HCT116 (cell line): ENCODE data around the gene ASGR1.

Experiments used
- CEBPB ChIP-seq: IDR thresholded peaks from 2 replicates; pipeline ENCODE4 v1.6.1; 2012; ENCODE audit warnings: low read depth
- ELF1 ChIP-seq: IDR thresholded peaks from 2 replicates; pipeline ENCODE4 v1.6.1; 2012; ENCODE audit warnings: low read depth, borderline replicate concordance
- EZH2 ChIP-seq: fragments of 200-600 bp; sonication (generic); IDR thresholded peaks from 2 replicates; pipeline ENCODE4 v1.6.1; 2017; ENCODE audit warnings: antibody characterized with exemption, mixed run types
- EZH2phosphoT487 ChIP-seq: fragments of 200-600 bp; IDR thresholded peaks from 2 replicates; pipeline ENCODE4 v1.6.1; 2018; ENCODE audit warnings: antibody characterized with exemption, borderline replicate concordance
- JUND ChIP-seq: IDR thresholded peaks from 2 replicates; pipeline ENCODE4 v1.6.1; 2012
- POLR2A ChIP-seq: IDR thresholded peaks from 2 replicates; pipeline ENCODE4 v1.7.0; 2011; ENCODE audit warnings: borderline replicate concordance; ENCODE audit not compliant: insufficient read depth, insufficient read length; ENCODE audit errors: extremely low read depth
- POLR2AphosphoS5 ChIP-seq: IDR thresholded peaks from 2 replicates; pipeline ENCODE4 v1.6.1; 2011; ENCODE audit warnings: mild to moderate bottlenecking, low read depth, low read length, moderate library complexity
- SP1 ChIP-seq: IDR thresholded peaks from 2 replicates; pipeline ENCODE4 v1.6.1; 2012; ENCODE audit warnings: low read depth
- ZNF274 ChIP-seq: fragments of 200-500 bp; sonication (Bioruptor generic); IDR thresholded peaks from 2 replicates; pipeline ENCODE4 v1.6.1; 2014; ENCODE audit warnings: mild to moderate bottlenecking, low read depth, low read length, inconsistent platforms
- TF ChIP-seq, protein P1 (sequence below), 3 experiments: fragments of 200-600 bp in 1 of 3; sonication (generic) in 1 of 3; IDR thresholded peaks in 2 of 3; conservative IDR thresholded peaks in 1 of 3; 2 replicates each; pipeline ENCODE4 v1.5.1; 2012 to 2017; ENCODE audit warnings: low read depth in 2 of 3, low read length in 2 of 3, antibody characterized with exemption in 1 of 3, borderline replicate concordance in 1 of 3, control low read depth in 1 of 3, mild to moderate bottlenecking in 1 of 3, mixed read lengths in 1 of 3, mixed run types in 1 of 3, moderate library complexity in 1 of 3; ENCODE audit not compliant: insufficient read depth in 1 of 3
- TF ChIP-seq, protein P2 (sequence below): IDR thresholded peaks from 2 replicates; pipeline ENCODE4 v1.6.1; 2012
- TF ChIP-seq, protein P3 (sequence below): IDR thresholded peaks from 2 replicates; pipeline ENCODE4 v1.6.1; 2011; ENCODE audit warnings: mild to moderate bottlenecking, low read length, moderate library complexity; ENCODE audit not compliant: insufficient replicate concordance; ENCODE audit errors: extremely low read depth

DNA sequence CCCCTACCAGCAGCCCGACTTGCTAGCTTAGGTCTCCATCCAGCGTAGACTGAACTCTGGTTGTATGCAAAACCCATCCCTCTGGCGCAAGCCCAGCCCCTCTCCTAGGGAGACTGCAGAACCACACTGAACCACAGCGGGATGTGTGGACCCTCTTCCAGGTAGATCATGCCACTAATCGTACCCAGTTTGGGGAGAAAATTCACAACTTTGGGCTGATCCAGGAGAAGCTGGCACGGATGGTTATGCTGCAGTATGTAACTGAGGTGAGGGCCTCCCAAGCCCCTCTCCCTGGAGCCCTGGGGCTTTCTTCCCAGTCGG is 43.8 kb upstream of the ASGR1 start:
- TF ChIP-seq ELF1 = no peak
- no peak for TF ChIP-seq ZNF274
- TF ChIP-seq, protein P1, sequence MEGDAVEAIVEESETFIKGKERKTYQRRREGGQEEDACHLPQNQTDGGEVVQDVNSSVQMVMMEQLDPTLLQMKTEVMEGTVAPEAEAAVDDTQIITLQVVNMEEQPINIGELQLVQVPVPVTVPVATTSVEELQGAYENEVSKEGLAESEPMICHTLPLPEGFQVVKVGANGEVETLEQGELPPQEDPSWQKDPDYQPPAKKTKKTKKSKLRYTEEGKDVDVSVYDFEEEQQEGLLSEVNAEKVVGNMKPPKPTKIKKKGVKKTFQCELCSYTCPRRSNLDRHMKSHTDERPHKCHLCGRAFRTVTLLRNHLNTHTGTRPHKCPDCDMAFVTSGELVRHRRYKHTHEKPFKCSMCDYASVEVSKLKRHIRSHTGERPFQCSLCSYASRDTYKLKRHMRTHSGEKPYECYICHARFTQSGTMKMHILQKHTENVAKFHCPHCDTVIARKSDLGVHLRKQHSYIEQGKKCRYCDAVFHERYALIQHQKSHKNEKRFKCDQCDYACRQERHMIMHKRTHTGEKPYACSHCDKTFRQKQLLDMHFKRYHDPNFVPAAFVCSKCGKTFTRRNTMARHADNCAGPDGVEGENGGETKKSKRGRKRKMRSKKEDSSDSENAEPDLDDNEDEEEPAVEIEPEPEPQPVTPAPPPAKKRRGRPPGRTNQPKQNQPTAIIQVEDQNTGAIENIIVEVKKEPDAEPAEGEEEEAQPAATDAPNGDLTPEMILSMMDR (IDR thresholded peaks at IDR 0.05 in 2 of 3, conservative IDR thresholded peaks at IDR 0.05 in 1 of 3; ENCODE audit: borderline replicate concordance in 1 of 3, insufficient read depth in 1 of 3, low read depth in 2 of 3, low read length in 2 of 3) = no peak
- TF ChIP-seq POLR2AphosphoS5 = no peak
- TF ChIP-seq, protein P2, sequence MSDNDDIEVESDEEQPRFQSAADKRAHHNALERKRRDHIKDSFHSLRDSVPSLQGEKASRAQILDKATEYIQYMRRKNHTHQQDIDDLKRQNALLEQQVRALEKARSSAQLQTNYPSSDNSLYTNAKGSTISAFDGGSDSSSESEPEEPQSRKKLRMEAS = no peak
- no peak for TF ChIP-seq EZH2
- TF ChIP-seq POLR2A = no peak
- no peak for TF ChIP-seq JUND
- TF ChIP-seq, protein P3, sequence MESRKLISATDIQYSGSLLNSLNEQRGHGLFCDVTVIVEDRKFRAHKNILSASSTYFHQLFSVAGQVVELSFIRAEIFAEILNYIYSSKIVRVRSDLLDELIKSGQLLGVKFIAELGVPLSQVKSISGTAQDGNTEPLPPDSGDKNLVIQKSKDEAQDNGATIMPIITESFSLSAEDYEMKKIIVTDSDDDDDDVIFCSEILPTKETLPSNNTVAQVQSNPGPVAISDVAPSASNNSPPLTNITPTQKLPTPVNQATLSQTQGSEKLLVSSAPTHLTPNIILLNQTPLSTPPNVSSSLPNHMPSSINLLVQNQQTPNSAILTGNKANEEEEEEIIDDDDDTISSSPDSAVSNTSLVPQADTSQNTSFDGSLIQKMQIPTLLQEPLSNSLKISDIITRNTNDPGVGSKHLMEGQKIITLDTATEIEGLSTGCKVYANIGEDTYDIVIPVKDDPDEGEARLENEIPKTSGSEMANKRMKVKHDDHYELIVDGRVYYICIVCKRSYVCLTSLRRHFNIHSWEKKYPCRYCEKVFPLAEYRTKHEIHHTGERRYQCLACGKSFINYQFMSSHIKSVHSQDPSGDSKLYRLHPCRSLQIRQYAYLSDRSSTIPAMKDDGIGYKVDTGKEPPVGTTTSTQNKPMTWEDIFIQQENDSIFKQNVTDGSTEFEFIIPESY = no peak
- no peak for TF ChIP-seq SP1
- no peak for TF ChIP-seq CEBPB
- TF ChIP-seq EZH2phosphoT487 = no peak
